ENCODE measurements around the gene PDZD2.
"Not testable (repeated sequence)": the region's sequence is repeated elsewhere in the genome, so short reads cannot be mapped to it uniquely, and the experiment has no call there.

The PDZD2 gene

DNA sequence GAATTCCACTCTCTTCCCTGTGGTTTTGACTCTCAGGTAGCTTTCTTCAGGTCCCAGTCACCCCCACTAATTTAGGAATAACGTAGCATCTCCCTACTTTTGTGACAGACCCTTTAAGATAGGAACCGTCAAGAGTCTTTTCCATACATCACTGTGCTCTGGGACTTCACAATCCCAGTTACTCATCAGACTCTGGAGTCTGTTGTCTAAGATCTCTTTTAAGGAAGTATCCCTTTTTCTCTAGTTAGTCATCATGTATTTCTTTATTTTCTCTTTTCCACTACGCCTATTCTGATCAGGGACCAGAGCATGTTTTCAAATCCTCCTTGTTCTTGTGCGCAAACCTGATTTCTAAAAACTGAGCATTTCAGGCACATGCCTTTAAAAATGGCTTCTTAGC, 392.2 kb downstream of the PDZD2 start:
- no peak overlapping the region for H3K27ac ChIP-seq (ENCODE audit: low read depth, low read length)

DNA sequence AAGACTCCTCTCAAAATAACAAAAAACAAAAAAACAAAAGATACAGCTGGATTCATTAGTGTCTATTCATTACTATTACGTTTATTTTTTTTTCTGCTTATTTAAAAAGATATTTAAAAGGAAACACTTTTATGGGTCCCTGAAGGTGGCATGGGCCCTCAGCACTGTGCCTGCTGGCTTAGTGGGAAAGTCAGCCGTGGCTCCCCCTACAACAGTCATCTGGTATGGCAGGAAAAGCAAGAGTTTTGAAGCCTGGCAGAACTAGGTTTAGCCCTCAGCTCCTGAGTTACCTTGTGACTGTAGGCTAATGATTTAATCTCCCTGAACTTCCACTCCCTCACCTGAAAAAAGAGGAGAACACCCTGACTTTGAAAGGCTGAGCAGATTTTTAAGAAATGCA, 399.6 kb downstream of the PDZD2 start:
- H3K79me2 ChIP-seq (ENCODE audit: control insufficient read depth, insufficient read depth, low read length, unreplicated experiment), result no peaks in the 10 kb centered on the region
- H2AFZ ChIP-seq (ENCODE audit: low read length, unreplicated experiment), result no peak overlapping the region
- no peak overlapping the region for H3K27ac ChIP-seq (ENCODE audit: low read depth, low read length)
- no peak overlapping the region for H3K4me3 ChIP-seq (ENCODE audit: low read depth, low read length)
- no peaks in the 10 kb centered on the region for H3K36me3 ChIP-seq (ENCODE audit: insufficient read depth, low read length)
- H3K27me3 ChIP-seq (ENCODE audit: insufficient read depth, low read length), result peaks cover 21% of the 10 kb centered on the region
- no peaks in the 10 kb centered on the region for H3K4me1 ChIP-seq (ENCODE audit: control insufficient read depth, insufficient read depth, low read length, unreplicated experiment)

More for the DNA sequence above, 392.2 kb downstream of the PDZD2 start:
- Histone ChIP-seq H3K79me2 (ENCODE audit: control insufficient read depth, insufficient read depth, low read length, unreplicated experiment) (no peaks in the 10 kb centered on the region), H3K27me3 (ENCODE audit: insufficient read depth, low read length) (no peaks in the 10 kb centered on the region), H3K36me3 (ENCODE audit: insufficient read depth, low read length) (no peaks in the 10 kb centered on the region), H3K4me3 (ENCODE audit: low read depth, low read length) (no peak overlapping the region), H3K4me1 (ENCODE audit: control insufficient read depth, insufficient read depth, low read length, unreplicated experiment) (peaks cover 51% of the 10 kb centered on the region), H2AFZ (ENCODE audit: low read length, unreplicated experiment) (no peak overlapping the region)

DNA sequence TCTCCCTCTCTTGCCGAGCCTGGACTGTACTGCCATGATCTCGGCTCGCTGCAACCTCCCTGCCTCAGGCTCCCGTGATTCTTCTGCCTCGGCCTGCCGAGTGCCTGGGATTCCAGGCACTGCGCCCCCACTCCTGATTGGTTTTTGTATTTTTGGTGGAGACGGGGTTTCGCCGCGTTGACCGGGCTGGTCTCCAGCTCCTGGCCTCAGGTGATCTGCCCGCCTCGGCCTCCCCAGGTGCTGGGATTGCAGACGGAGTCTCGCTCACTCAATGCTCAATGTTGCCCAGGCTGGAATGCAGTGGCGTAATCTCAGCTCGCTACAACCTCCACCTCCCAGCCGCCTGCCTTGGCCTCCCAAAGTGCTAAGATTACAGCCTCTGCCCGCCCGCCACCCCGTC, 400.2 kb downstream of the PDZD2 start:
- H3K27ac ChIP-seq (ENCODE audit: low read depth, low read length), result not testable (repeated sequence)

DNA sequence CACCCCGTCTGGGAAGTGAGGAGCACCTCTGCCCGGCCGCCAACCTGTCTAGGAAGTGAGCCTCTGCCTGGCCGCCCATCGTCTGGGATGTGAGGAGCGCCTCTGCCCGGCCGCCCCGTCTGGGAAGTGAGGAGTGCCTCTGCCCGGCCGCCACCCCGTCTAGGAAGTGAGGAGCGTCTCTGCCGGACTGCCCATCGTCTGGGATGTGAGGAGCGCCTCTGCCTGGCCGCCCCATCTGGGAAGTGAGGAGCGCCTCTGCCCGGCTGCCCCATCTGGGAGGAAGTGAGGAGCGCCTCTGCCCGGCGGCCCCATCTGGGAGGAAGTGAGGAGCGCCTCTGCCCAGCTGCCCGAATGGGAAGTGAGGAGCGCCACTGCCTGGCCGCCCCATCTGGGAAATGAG, 400.7 kb downstream of the PDZD2 start:
- H3K79me2 ChIP-seq (ENCODE audit: control insufficient read depth, insufficient read depth, low read length, unreplicated experiment), result not testable (repeated sequence)

More for the DNA sequence above, 400.2 kb downstream of the PDZD2 start:
- peaks cover 27% of the 10 kb centered on the region for H3K27me3 ChIP-seq (ENCODE audit: insufficient read depth, low read length)
- H3K36me3 ChIP-seq (ENCODE audit: insufficient read depth, low read length); H2AFZ ChIP-seq (ENCODE audit: low read length, unreplicated experiment); H3K79me2 ChIP-seq (ENCODE audit: control insufficient read depth, insufficient read depth, low read length, unreplicated experiment); H3K4me1 ChIP-seq (ENCODE audit: control insufficient read depth, insufficient read depth, low read length, unreplicated experiment); H3K4me3 ChIP-seq (ENCODE audit: low read depth, low read length): not testable (repeated sequence)

DNA sequence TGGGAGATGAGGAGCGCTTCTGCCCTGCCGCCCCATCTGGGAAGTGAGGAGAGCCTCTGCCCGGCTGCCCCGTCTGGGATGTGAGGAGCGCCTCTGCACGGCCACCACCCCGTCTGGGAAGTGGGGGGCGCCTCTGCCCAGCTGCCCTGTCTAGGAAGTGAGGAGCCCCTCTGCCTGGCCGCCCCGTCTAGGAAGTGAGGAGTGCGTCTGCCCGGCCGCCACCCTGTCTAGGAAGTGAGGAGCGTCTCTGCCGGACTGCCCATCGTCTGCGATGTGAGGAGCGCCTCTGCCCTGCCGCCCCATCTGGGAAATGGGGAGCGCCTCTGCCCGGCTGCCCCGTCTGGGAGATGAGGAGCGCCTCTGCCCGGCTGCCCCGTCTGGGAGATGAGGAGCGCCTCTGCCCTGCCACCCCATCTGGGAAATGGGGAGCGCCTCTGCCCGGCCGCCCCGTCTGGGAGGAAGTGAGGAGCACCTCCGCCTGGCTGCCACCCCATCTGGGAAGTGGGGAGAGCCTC, 401.3 kb downstream of the PDZD2 start:
- H3K4me3 ChIP-seq (ENCODE audit: low read depth, low read length); H3K79me2 ChIP-seq (ENCODE audit: control insufficient read depth, insufficient read depth, low read length, unreplicated experiment); H3K27ac ChIP-seq (ENCODE audit: low read depth, low read length): not testable (repeated sequence)

More for the DNA sequence above, 400.7 kb downstream of the PDZD2 start:
- not testable (repeated sequence) for H3K36me3 ChIP-seq (ENCODE audit: insufficient read depth, low read length); H3K27ac ChIP-seq (ENCODE audit: low read depth, low read length); H2AFZ ChIP-seq (ENCODE audit: low read length, unreplicated experiment); H3K4me3 ChIP-seq (ENCODE audit: low read depth, low read length); H3K4me1 ChIP-seq (ENCODE audit: control insufficient read depth, insufficient read depth, low read length, unreplicated experiment)
- peaks cover 29% of the 10 kb centered on the region for H3K27me3 ChIP-seq (ENCODE audit: insufficient read depth, low read length)

DNA sequence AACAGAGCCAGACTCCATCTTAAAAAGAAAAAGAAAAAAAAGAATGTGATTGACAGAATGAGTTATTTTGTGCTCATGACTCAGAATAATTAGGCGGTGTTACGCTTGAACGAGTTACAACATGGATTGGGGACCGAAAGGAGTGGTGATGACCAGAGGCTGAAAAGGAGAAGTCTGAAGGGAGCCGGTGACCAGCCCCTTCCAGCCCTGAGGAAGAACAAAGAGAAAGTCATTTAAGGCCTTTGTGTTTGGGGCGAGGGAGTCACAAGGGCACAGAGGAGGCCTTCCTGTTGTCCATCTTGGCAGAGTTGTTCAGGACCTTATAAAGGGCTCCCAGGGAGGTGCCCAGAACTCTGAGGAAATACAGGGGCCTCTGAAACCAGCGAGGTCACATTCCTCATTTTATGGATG, 403.6 kb downstream of the PDZD2 start:
- Histone ChIP-seq H3K27ac (ENCODE audit: low read depth, low read length) (no peak overlapping the region), H3K4me1 (ENCODE audit: control insufficient read depth, insufficient read depth, low read length, unreplicated experiment) (peaks cover 8% of the 10 kb centered on the region), H3K4me3 (ENCODE audit: low read depth, low read length) (no peak overlapping the region), H3K27me3 (ENCODE audit: insufficient read depth, low read length) (peaks cover 30% of the 10 kb centered on the region), H2AFZ (ENCODE audit: low read length, unreplicated experiment) (no peak overlapping the region), H3K36me3 (ENCODE audit: insufficient read depth, low read length) (no peaks in the 10 kb centered on the region), H3K79me2 (ENCODE audit: control insufficient read depth, insufficient read depth, low read length, unreplicated experiment) (no peaks in the 10 kb centered on the region)

More for the DNA sequence above, 401.3 kb downstream of the PDZD2 start:
- H3K36me3 ChIP-seq (ENCODE audit: insufficient read depth, low read length); H3K4me1 ChIP-seq (ENCODE audit: control insufficient read depth, insufficient read depth, low read length, unreplicated experiment); H2AFZ ChIP-seq (ENCODE audit: low read length, unreplicated experiment): not testable (repeated sequence)
- peaks cover 29% of the 10 kb centered on the region for H3K27me3 ChIP-seq (ENCODE audit: insufficient read depth, low read length)

DNA sequence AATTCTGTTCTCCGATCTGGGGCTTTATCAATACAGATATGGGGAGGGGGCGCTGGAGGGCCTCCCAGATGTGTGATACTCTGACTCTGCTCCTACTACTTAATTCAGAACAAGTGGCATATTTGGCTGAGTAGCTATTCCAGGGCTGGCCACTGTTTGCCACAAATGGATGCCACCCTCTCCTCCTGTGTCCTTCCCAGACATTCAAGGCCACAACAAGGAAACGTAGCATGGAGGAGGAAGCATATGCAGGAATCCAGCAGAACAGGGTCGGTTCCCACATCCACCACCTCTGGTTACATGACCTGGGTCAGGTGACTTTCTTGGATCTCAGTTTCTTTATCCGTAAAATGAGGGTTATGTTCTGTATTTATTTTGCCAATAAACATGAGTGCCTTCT, 404.2 kb downstream of the PDZD2 start:
- H3K79me2 ChIP-seq (ENCODE audit: control insufficient read depth, insufficient read depth, low read length, unreplicated experiment), result no peaks in the 10 kb centered on the region
- peaks cover 8% of the 10 kb centered on the region for H3K4me1 ChIP-seq (ENCODE audit: control insufficient read depth, insufficient read depth, low read length, unreplicated experiment)
- peaks cover 35% of the 10 kb centered on the region for H3K27me3 ChIP-seq (ENCODE audit: insufficient read depth, low read length)
- no peaks in the 10 kb centered on the region for H3K36me3 ChIP-seq (ENCODE audit: insufficient read depth, low read length)
- H3K27ac ChIP-seq (ENCODE audit: low read depth, low read length), result no peak overlapping the region
- no peak overlapping the region for H2AFZ ChIP-seq (ENCODE audit: low read length, unreplicated experiment)
- H3K4me3 ChIP-seq (ENCODE audit: low read depth, low read length), result no peak overlapping the region

DNA sequence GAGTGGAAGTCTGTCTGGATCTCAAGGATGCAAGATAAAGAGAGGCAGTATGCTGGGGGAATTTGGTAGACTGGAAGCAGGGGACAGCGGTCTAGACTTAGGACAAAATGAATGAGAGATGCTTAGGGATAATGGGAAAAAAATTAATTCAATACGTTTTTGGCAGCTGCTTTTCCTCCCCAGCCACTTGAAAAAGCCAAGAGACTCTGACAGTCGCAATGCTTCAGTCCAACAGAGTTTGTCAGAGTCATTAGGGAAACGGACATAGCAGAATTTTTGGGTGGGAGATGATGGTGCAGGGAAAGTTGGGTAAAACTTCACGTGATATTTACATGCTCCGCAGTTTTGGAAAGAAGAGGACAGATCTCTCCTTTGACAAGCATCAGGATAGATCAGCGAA, 405.5 kb downstream of the PDZD2 start:
- peak overlapping the region; percentile 45 for H3K4me3 ChIP-seq (ENCODE audit: low read depth, low read length)
- no peaks in the 10 kb centered on the region for H3K36me3 ChIP-seq (ENCODE audit: insufficient read depth, low read length)
- no peak overlapping the region for H3K27ac ChIP-seq (ENCODE audit: low read depth, low read length)
- no peaks in the 10 kb centered on the region for H3K79me2 ChIP-seq (ENCODE audit: control insufficient read depth, insufficient read depth, low read length, unreplicated experiment)
- peaks cover 8% of the 10 kb centered on the region for H3K4me1 ChIP-seq (ENCODE audit: control insufficient read depth, insufficient read depth, low read length, unreplicated experiment)
- H2AFZ ChIP-seq (ENCODE audit: low read length, unreplicated experiment), result no peak overlapping the region
- peaks cover 48% of the 10 kb centered on the region for H3K27me3 ChIP-seq (ENCODE audit: insufficient read depth, low read length)

DNA sequence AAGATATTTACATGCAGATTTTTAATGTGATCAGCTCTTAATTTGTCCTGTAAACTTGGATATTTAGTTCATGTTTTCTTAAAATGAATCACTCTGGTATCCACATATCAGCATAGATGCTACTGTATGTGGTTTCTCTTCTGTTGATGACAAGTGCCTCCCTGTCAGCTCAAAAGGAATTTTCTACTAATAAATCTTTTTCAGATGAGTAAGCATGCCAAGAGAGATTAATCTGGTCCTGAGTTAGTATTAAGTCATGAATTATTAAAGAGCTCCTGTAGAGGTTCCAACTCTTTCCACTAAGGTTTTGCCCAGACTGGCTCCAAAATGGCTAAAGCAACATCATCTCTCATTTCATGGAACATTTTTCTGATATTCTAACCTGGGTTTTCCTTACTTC, 406.0 kb downstream of the PDZD2 start:
- Histone ChIP-seq H2AFZ (ENCODE audit: low read length, unreplicated experiment) (no peak overlapping the region), H3K27ac (ENCODE audit: low read depth, low read length) (no peak overlapping the region), H3K27me3 (ENCODE audit: insufficient read depth, low read length) (peaks cover 53% of the 10 kb centered on the region), H3K36me3 (ENCODE audit: insufficient read depth, low read length) (no peaks in the 10 kb centered on the region), H3K4me1 (ENCODE audit: control insufficient read depth, insufficient read depth, low read length, unreplicated experiment) (peaks cover 8% of the 10 kb centered on the region), H3K4me3 (ENCODE audit: low read depth, low read length) (peak overlapping the region; percentile 45), H3K79me2 (ENCODE audit: control insufficient read depth, insufficient read depth, low read length, unreplicated experiment) (no peaks in the 10 kb centered on the region)

DNA sequence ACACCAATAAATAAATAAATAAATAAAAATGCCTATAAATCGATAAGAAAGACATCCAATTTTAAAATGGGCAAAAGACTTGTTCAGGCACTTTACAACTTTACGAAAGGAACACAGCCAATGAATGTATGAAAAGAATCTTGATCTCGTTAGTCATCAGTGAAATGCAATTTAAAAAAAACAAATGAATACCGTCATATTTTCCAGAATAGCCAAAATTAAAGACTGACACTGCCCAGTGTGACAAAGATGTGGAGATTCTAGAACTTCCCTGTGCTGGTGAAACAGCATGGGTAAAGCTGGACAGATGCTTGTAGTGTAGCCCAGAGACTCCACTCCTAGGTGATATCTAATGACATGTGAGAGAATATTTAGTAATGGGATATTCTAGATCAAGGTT, 408.1 kb downstream of the PDZD2 start:
- Histone ChIP-seq H2AFZ (ENCODE audit: low read length, unreplicated experiment) (no peak overlapping the region), H3K4me1 (ENCODE audit: control insufficient read depth, insufficient read depth, low read length, unreplicated experiment) (peaks cover 8% of the 10 kb centered on the region), H3K27me3 (ENCODE audit: insufficient read depth, low read length) (peaks cover 73% of the 10 kb centered on the region), H3K4me3 (ENCODE audit: low read depth, low read length) (no peak overlapping the region), H3K27ac (ENCODE audit: low read depth, low read length) (no peak overlapping the region), H3K79me2 (ENCODE audit: control insufficient read depth, insufficient read depth, low read length, unreplicated experiment) (no peaks in the 10 kb centered on the region), H3K36me3 (ENCODE audit: insufficient read depth, low read length) (no peaks in the 10 kb centered on the region)

DNA sequence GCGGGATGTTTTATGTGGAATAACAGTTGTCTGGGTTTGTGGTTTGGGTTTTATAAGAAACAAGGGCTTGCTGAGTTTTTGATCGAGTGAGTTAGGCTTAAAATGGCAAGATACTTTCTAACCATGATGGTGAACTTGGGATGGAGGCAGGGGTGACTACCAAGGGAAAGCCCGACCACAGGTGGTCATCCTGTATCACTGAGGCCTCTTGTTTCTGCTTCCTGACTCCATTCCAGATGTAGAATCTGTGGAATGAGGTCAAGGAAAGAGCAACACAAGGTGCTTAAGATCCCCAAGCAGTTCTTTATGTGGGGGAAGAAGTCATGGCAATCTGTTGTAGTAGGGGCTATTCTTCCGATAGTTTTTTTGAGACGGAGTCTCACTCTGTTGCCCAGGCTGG, 412.9 kb downstream of the PDZD2 start:
- Histone ChIP-seq H2AFZ (ENCODE audit: low read length, unreplicated experiment) (no peak overlapping the region), H3K4me1 (ENCODE audit: control insufficient read depth, insufficient read depth, low read length, unreplicated experiment) (no peaks in the 10 kb centered on the region), H3K79me2 (ENCODE audit: control insufficient read depth, insufficient read depth, low read length, unreplicated experiment) (no peaks in the 10 kb centered on the region), H3K36me3 (ENCODE audit: insufficient read depth, low read length) (no peaks in the 10 kb centered on the region), H3K27me3 (ENCODE audit: insufficient read depth, low read length) (peaks cover 78% of the 10 kb centered on the region), H3K4me3 (ENCODE audit: low read depth, low read length) (no peak overlapping the region), H3K27ac (ENCODE audit: low read depth, low read length) (no peak overlapping the region)

All from ACC112 (cell line).